Neural cell (in vitro differentiated cells): ENCODE results near the gene PGAM4.

Source experiments
- EP300 ChIP-seq: fragments of 450-650 bp; conservative IDR thresholded peaks from 2 replicates; pipeline ENCODE4 v1.6.1; 2014; ENCODE audit warnings: antibody characterized with exemption, mild to moderate bottlenecking, moderate library complexity; ENCODE audit not compliant: poor library complexity, severe bottlenecking
- EZH2 ChIP-seq: fragments of 200-600, 300-800 bp; shearing (Covaris generic), sonication (generic); IDR thresholded peaks from 2 replicates; pipeline ENCODE4 v1.6.1; 2014; ENCODE audit warnings: antibody characterized with exemption, low read length, borderline replicate concordance, mild to moderate bottlenecking; ENCODE audit not compliant: insufficient read depth, poor library complexity, severe bottlenecking
- MXI1 ChIP-seq: fragments of 450-650 bp; conservative IDR thresholded peaks from 2 replicates; pipeline ENCODE4 v1.6.1; 2014; ENCODE audit warnings: antibody characterized with exemption, mild to moderate bottlenecking; ENCODE audit not compliant: poor library complexity, severe bottlenecking
- POLR2AphosphoS5 ChIP-seq: IDR thresholded peaks from 2 replicates; pipeline ENCODE4 v1.6.1; 2012
- RAD21 ChIP-seq: fragments of 450-650 bp; conservative IDR thresholded peaks from 2 replicates; pipeline ENCODE4 v1.6.1; 2014; ENCODE audit warnings: antibody characterized with exemption, mild to moderate bottlenecking, moderate library complexity
- TAF1 ChIP-seq: IDR thresholded peaks from 2 replicates; pipeline ENCODE4 v1.6.1; 2012; ENCODE audit warnings: low read depth
- TF ChIP-seq, protein P1 (sequence below): fragments of 450-650 bp; IDR thresholded peaks from 2 replicates; pipeline ENCODE4 v1.5.1; 2014; ENCODE audit warnings: antibody characterized with exemption, mild to moderate bottlenecking, moderate library complexity; ENCODE audit not compliant: poor library complexity, severe bottlenecking
- TF ChIP-seq, protein P2 (sequence below): IDR thresholded peaks from 2 replicates; pipeline ENCODE4 v1.6.1; 2012; ENCODE audit warnings: borderline replicate concordance

- TF ChIP-seq, protein P1, sequence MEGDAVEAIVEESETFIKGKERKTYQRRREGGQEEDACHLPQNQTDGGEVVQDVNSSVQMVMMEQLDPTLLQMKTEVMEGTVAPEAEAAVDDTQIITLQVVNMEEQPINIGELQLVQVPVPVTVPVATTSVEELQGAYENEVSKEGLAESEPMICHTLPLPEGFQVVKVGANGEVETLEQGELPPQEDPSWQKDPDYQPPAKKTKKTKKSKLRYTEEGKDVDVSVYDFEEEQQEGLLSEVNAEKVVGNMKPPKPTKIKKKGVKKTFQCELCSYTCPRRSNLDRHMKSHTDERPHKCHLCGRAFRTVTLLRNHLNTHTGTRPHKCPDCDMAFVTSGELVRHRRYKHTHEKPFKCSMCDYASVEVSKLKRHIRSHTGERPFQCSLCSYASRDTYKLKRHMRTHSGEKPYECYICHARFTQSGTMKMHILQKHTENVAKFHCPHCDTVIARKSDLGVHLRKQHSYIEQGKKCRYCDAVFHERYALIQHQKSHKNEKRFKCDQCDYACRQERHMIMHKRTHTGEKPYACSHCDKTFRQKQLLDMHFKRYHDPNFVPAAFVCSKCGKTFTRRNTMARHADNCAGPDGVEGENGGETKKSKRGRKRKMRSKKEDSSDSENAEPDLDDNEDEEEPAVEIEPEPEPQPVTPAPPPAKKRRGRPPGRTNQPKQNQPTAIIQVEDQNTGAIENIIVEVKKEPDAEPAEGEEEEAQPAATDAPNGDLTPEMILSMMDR, result no peak
- no peak for TF ChIP-seq EP300
- TF ChIP-seq, protein P2, sequence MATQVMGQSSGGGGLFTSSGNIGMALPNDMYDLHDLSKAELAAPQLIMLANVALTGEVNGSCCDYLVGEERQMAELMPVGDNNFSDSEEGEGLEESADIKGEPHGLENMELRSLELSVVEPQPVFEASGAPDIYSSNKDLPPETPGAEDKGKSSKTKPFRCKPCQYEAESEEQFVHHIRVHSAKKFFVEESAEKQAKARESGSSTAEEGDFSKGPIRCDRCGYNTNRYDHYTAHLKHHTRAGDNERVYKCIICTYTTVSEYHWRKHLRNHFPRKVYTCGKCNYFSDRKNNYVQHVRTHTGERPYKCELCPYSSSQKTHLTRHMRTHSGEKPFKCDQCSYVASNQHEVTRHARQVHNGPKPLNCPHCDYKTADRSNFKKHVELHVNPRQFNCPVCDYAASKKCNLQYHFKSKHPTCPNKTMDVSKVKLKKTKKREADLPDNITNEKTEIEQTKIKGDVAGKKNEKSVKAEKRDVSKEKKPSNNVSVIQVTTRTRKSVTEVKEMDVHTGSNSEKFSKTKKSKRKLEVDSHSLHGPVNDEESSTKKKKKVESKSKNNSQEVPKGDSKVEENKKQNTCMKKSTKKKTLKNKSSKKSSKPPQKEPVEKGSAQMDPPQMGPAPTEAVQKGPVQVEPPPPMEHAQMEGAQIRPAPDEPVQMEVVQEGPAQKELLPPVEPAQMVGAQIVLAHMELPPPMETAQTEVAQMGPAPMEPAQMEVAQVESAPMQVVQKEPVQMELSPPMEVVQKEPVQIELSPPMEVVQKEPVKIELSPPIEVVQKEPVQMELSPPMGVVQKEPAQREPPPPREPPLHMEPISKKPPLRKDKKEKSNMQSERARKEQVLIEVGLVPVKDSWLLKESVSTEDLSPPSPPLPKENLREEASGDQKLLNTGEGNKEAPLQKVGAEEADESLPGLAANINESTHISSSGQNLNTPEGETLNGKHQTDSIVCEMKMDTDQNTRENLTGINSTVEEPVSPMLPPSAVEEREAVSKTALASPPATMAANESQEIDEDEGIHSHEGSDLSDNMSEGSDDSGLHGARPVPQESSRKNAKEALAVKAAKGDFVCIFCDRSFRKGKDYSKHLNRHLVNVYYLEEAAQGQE, result no peak
- no peak for TF ChIP-seq POLR2AphosphoS5
- TF ChIP-seq EZH2, result no peak
- no peak for TF ChIP-seq MXI1
- TF ChIP-seq TAF1, result no peak
- TF ChIP-seq RAD21, result no peak
Measured at GRCh38 chrX:77969538-77969937, at the start of gene PGAM4.
